ENCODE results near the gene GNAQ. TPM values are rescaled to one million over a fixed set of nuclear protein-coding genes. Genes with fewer than 3 reads are reported as not detected.

GNAQ gene
- total RNA-seq, 4 donors from 2014 or later: 64.0 to 80.4 (median 69.2) TPM

DNA sequence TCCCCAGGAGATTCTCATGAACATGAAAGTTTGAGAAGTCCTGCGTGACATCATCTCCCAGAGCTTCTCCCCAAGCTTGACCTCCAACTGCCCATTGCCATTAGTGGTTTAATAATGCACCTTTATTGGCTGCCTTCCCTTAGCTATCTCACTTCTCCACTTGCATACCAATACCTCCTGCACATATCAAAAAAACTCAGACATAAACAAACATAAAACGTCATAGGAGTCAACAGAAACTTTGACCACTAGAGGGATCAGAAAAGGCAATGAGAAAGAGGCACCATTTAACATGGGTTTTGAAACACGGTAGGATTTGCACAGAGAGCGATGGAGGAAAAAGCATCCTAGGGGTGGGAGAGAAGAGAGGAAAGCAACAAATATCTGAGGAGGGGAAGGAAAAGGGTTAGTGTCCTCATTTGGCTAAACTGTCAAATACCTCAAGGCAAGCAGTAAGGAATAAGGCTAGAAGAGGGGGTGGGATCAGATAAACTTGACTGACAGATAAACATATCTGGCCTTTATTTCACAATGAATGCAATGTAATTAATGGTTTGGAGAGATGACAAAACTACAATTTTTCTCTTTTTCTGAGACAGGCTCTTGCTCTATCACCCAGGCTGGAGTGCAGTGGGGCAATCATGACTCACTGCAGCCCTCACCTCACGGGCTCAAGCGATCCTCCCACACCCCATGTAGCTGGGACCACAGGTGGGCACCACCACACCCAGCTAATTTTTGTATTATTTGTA is 27.0 kb downstream of the GNAQ start:
- H3K27ac ChIP-seq (replicated peaks in 1 of 4): no peak overlapping the region
- TF ChIP-seq, protein P1, sequence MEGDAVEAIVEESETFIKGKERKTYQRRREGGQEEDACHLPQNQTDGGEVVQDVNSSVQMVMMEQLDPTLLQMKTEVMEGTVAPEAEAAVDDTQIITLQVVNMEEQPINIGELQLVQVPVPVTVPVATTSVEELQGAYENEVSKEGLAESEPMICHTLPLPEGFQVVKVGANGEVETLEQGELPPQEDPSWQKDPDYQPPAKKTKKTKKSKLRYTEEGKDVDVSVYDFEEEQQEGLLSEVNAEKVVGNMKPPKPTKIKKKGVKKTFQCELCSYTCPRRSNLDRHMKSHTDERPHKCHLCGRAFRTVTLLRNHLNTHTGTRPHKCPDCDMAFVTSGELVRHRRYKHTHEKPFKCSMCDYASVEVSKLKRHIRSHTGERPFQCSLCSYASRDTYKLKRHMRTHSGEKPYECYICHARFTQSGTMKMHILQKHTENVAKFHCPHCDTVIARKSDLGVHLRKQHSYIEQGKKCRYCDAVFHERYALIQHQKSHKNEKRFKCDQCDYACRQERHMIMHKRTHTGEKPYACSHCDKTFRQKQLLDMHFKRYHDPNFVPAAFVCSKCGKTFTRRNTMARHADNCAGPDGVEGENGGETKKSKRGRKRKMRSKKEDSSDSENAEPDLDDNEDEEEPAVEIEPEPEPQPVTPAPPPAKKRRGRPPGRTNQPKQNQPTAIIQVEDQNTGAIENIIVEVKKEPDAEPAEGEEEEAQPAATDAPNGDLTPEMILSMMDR (IDR thresholded peaks at IDR 0.05): peak in 1 of 3 experiments; percentile 9
- TF ChIP-seq EP300 (IDR thresholded peaks at IDR 0.05): no peak
- no peaks in the 10 kb centered on the region for H3K36me3 ChIP-seq
- no peak for DNase-seq (ENCODE audit: extremely low spot score)
- 79% methylated on average over 6 of the region's 6 CpGs for WGBS
- H3K27me3 ChIP-seq: no peaks in the 10 kb centered on the region
- H3K4me3 ChIP-seq: no peak overlapping the region
- peaks cover 12 to 98% (median 67%) of the 10 kb centered on the region in 4 donors for H3K4me1 ChIP-seq
- intact Hi-C loops (cut with DNase I): no loop called here
- no peaks in the 10 kb centered on the region for H3K9me3 ChIP-seq

DNA sequence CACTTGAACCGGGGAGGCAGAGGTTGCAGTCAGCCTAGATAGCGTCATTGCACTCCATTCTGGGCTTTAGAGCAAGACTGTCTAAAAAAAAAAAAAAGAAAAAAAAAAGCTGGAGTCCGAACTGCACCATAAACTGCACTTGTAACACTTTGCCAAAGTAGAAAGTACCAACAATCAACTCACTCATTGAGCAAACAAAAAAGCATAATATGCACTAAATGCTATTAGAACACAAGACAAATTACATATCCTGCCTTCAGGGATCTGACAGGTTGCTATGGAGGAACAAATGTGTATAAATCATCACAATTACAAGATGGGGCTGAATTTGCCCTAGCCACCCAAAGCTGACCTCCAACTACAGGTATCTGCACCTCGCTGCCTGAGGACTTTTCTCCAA is 27.9 kb downstream of the GNAQ start:
- Histone ChIP-seq H3K36me3 (no peaks in the 10 kb centered on the region), H3K4me3 (no peak overlapping the region), H3K9me3 (no peaks in the 10 kb centered on the region), H3K4me1 (peaks cover 16 to 98% (median 67%) of the 10 kb centered on the region in 4 donors), H3K27me3 (no peaks in the 10 kb centered on the region), H3K27ac (replicated peaks in 1 of 4) (no peak overlapping the region)
- WGBS: 87% methylated on average over 4 of the region's 4 CpGs
- no peak for TF ChIP-seq POLR2A (IDR thresholded peaks at IDR 0.05; ENCODE audit: low read depth)
- TF ChIP-seq, protein P1 (IDR thresholded peaks at IDR 0.05): no peak
- TF ChIP-seq POLR2AphosphoS5 (IDR thresholded peaks at IDR 0.05): no peak
- TF ChIP-seq EP300 (IDR thresholded peaks at IDR 0.05): no peak
- intact Hi-C loops (cut with DNase I): no loop called here
- no peak for DNase-seq (ENCODE audit: extremely low spot score)

DNA sequence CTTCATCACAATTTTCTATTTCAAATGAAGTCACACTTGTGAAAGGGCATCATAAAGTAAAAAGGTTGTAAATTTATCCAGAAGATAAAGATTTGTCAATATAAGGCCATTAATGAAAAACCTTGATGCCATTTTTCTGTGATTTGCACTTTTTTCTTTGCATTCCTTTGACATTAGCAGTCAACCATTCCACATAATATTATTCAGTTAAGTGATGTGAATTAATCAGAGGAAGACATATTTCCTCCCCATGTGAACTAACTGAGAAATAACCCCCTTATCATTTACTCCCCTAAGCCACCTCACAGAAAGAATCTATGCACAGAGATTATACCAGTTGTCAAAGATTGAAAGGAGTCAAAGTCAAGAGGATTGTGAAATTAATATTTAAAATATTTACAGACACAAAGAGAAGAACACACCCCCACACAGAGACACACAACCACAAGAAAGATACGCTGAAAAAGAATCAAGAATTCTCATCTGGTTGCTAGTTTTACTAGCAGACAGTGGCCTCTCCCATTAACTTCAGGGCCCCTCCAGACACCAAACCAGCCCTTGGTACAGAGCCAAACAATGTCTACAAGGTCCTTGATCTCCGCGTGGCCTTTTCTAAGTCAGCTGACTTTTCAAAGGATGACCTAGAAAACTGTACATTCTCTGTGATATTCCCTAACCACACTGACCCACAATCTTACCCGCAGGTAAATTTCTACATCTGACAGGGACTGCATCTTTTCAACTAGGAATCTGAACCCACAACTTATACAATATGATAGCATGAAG is 29.5 kb downstream of the GNAQ start:
- no peaks in the 10 kb centered on the region for H3K27me3 ChIP-seq
- no peaks in the 10 kb centered on the region for H3K9me3 ChIP-seq
- no peak overlapping the region for H3K4me3 ChIP-seq
- intact Hi-C loops (cut with DNase I): no loop called here
- no peak for DNase-seq (ENCODE audit: extremely low spot score)
- no peaks in the 10 kb centered on the region for H3K36me3 ChIP-seq
- WGBS: 91% methylated on average over 4 of the region's 4 CpGs
- H3K27ac ChIP-seq (replicated peaks in 1 of 4): no peak overlapping the region
- peaks cover 23 to 98% (median 67%) of the 10 kb centered on the region in 4 donors for H3K4me1 ChIP-seq
- TF ChIP-seq POLR2AphosphoS5 (IDR thresholded peaks at IDR 0.05) (no peak), EP300 (IDR thresholded peaks at IDR 0.05) (no peak), POLR2A (IDR thresholded peaks at IDR 0.05; ENCODE audit: low read depth) (no peak)
- TF ChIP-seq, protein P1 (IDR thresholded peaks at IDR 0.05): no peak

DNA sequence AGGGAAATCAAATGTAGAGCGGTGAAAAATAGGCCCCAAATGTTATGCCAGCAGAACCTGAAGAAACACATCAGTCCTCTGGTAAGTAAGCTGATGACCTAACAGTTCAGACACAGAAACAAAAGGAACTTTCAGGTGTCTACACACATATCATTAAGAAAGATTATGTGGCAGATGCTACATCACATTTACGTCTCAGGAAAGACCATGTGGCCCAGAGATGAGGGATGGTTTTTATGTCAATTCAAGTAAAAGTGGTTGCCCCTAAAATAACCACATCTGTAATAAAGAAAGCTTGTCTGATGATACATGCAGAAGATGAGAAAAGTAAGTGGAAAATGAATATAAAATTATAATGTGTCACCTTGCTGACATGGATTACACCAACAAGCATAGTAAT is 31.4 kb downstream of the GNAQ start:
- Histone ChIP-seq H3K36me3 (no peaks in the 10 kb centered on the region), H3K27me3 (no peaks in the 10 kb centered on the region), H3K9me3 (no peaks in the 10 kb centered on the region), H3K4me3 (no peak overlapping the region), H3K4me1 (peaks cover 18 to 83% (median 57%) of the 10 kb centered on the region in 4 donors), H3K27ac (replicated peaks in 1 of 4) (peak overlapping the region in 1 of 4 donors; percentile 39)
- no peak for DNase-seq (ENCODE audit: extremely low spot score)
- WGBS: 83% methylated on average over 2 of the region's 2 CpGs
- TF ChIP-seq, protein P1 (IDR thresholded peaks at IDR 0.05): no peak
- TF ChIP-seq POLR2A (IDR thresholded peaks at IDR 0.05; ENCODE audit: low read depth) (no peak), EP300 (IDR thresholded peaks at IDR 0.05) (no peak), POLR2AphosphoS5 (IDR thresholded peaks at IDR 0.05) (no peak)
- intact Hi-C loops (cut with DNase I): no loop called here
